Keratinocyte (primary cell): ENCODE measurements around the gene GIMAP8. TPM values are rescaled to one million over a fixed set of nuclear protein-coding genes. Genes with fewer than 3 reads are reported as not detected.
A peak's percentile ranks its signal among the peaks of the same experiment; 100 is the strongest.

Source experiments
- DNase-seq: peaks from one replicate; pipeline ENCODE4 v3.0.0-alpha.2; 2011; ENCODE audit warnings: low read depth, missing footprints, low spot score
- FAIRE-seq: peaks from 2 replicates; lab custom pipeline; 2011; peaks lifted over from hg19 to GRCh38; lab: Jason Lieb, UNC
- H2AFZ ChIP-seq: 2 replicates; pipeline ENCODE4 v1.6.0; 2012; ENCODE audit warnings: low read length, control low read depth, inconsistent platforms; ENCODE audit not compliant: control insufficient read depth
- H3K27ac ChIP-seq: 2 replicates; pipeline ENCODE4 v1.5.1; 2011; ENCODE audit warnings: low read length; ENCODE audit not compliant: control insufficient read depth, insufficient read depth
- H3K27me3 ChIP-seq: 3 replicates; pipeline ENCODE4 v1.6.0; 2011; ENCODE audit warnings: low read length; ENCODE audit not compliant: control insufficient read depth, insufficient read depth; ENCODE audit errors: extremely low read depth
- H3K36me3 ChIP-seq, 2 experiments: 2 replicates in 1 of 2; 3 replicates in 1 of 2; pipeline ENCODE4 v1.5.1; 2011; ENCODE audit warnings: low read length in 2 of 2, mild to moderate bottlenecking in 1 of 2; ENCODE audit not compliant: control insufficient read depth in 2 of 2, insufficient read depth in 2 of 2; ENCODE audit errors: extremely low read depth in 1 of 2
- H3K4me1 ChIP-seq: 3 replicates; pipeline ENCODE4 v1.5.1; 2011; ENCODE audit warnings: low read length; ENCODE audit not compliant: control insufficient read depth, insufficient read depth; ENCODE audit errors: extremely low read depth
- H3K4me2 ChIP-seq: 3 replicates; pipeline ENCODE4 v1.6.0; 2011; ENCODE audit warnings: low read depth, low read length; ENCODE audit not compliant: control insufficient read depth, insufficient read depth; ENCODE audit errors: extremely low read depth
- H3K4me3 ChIP-seq, 3 experiments: fragments of 200-600 bp in 1 of 3; sonication (generic) in 1 of 3; 2 replicates in 2 of 3; 3 replicates in 1 of 3; pipeline ENCODE4 v1.5.1; 2011 to 2016; ENCODE audit warnings: low read length in 3 of 3, mild to moderate bottlenecking in 3 of 3, control low read depth in 2 of 3, inconsistent platforms in 1 of 3, low read depth in 1 of 3, mixed read lengths in 1 of 3, mixed run types in 1 of 3, moderate library complexity in 1 of 3; ENCODE audit not compliant: control insufficient read depth in 2 of 3, insufficient read depth in 2 of 3; ENCODE audit errors: extremely low read depth in 1 of 3
- H3K79me2 ChIP-seq: 2 replicates; pipeline ENCODE4 v1.6.0; 2012; ENCODE audit warnings: low read length; ENCODE audit not compliant: control insufficient read depth, insufficient read depth
- H3K9ac ChIP-seq: 3 replicates; pipeline ENCODE4 v1.6.0; 2011; ENCODE audit warnings: low read length; ENCODE audit not compliant: control insufficient read depth, insufficient read depth; ENCODE audit errors: extremely low read depth
- H3K9me1 ChIP-seq: 3 replicates; pipeline ENCODE4 v1.6.0; 2011; ENCODE audit warnings: low read length; ENCODE audit not compliant: control insufficient read depth, insufficient read depth; ENCODE audit errors: extremely low read depth
- H3K9me3 ChIP-seq: 2 replicates; pipeline ENCODE4 v1.5.1; 2012; ENCODE audit warnings: low read depth, low read length; ENCODE audit not compliant: control insufficient read depth
- H4K20me1 ChIP-seq: 3 replicates; pipeline ENCODE4 v1.6.0; 2011; ENCODE audit warnings: low read length; ENCODE audit not compliant: control insufficient read depth, insufficient read depth; ENCODE audit errors: extremely low read depth
- EZH2 ChIP-seq: IDR thresholded peaks from one replicate; pipeline ENCODE4 v1.6.1; 2012; ENCODE audit warnings: inconsistent platforms, mild to moderate bottlenecking, low read length, moderate library complexity
- dilution Hi-C: fragments of 300-500 bp; cut with MboI; formaldehyde crosslinking; loops from one replicate; pipeline ENCODE4 v1.7.0; 2020; ENCODE audit warnings: low sequenced_read_pairs; ENCODE audit not compliant: extremely low pct_ligation_motif_present
- polyA plus RNA-seq, 5 experiments: library from polyadenylated mRNA; depleted of rRNA in 3 of 5; stranded (reverse) in 3 of 5; stranded (forward) in 1 of 5; unstranded in 1 of 5; fragments of >200 nt; gene quantifications; 1 replicate in 1 of 5; 2 replicates in 3 of 5; 3 replicates in 1 of 5; pipeline versions ENCODE4 v1.2.1 to v1.2.3, GENCODE V29; 2011 to 2012; ENCODE audit warnings: missing spikeins in 2 of 5, low read depth in 1 of 5, low replicate concordance in 1 of 5
- TF ChIP-seq, protein P1 (sequence below), 3 experiments: IDR thresholded peaks in 1 of 3; conservative IDR thresholded peaks in 1 of 3; optimal IDR thresholded peaks in 1 of 3; 2 replicates in 2 of 3; 3 replicates in 1 of 3; pipeline versions ENCODE3 to v1.5.1; 2011; ENCODE audit warnings: low read length in 3 of 3, mild to moderate bottlenecking in 3 of 3, moderate library complexity in 2 of 3, control low read depth in 1 of 3, inconsistent platforms in 1 of 3; ENCODE audit not compliant: insufficient read depth in 2 of 3; ENCODE audit errors: extremely low read depth in 1 of 3

GIMAP8 gene
- polyA plus RNA-seq, 1 donor (not counting 4 experiments of a cell fraction or from before 2014, with no cell fraction given) = 0.26 TPM

DNA sequence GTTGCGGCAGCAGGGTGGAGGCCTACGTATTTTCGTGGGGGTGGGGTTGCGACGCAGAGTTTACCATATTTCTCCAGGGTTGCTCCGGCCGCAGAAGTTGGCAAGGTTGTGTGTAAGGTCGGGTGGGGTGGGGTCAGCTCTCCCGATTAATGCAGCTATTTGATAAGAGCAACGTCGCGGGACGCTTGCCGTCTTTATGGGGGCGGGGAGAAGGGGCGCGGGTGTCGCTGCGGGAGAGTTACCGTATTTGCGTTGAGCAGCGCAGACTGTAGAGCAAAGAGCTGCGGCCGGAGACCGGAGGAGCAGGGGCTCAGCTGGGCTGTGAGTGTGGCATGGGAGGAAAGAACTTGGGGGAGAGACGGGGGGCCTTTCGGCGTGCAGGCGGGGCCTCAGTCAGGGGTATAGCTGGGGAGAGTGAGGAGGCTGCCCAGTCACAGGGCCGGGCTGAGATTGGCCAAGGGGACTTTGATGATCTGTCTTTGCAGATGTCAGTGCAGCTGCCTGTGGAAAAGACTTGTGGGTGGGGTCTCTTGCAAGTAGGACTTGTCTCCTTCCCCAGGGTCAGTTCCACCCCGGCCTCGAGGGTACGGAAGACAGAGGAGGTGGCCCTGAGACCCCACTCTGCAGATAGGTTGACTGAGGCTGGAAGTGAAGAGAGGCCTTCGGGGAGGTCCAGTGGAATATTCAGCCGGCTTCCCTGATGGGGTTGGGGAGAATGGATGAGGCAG lies 44.7 kb upstream of the GIMAP8 start:
- peak overlapping the region; percentile 93 for H3K4me2 ChIP-seq
- no peaks in the 10 kb centered on the region for H3K9me3 ChIP-seq
- H3K9me1 ChIP-seq = no peaks in the 10 kb centered on the region
- H3K9ac ChIP-seq = peak overlapping the region; percentile 33
- H2AFZ ChIP-seq = peak overlapping the region; percentile 87
- no peak overlapping the region for H3K27ac ChIP-seq
- H3K36me3 ChIP-seq = no peaks in the 10 kb centered on the region
- FAIRE-seq (no peak), DNase-seq (no peak)
- no peaks in the 10 kb centered on the region for H4K20me1 ChIP-seq
- H3K27me3 ChIP-seq = no peaks in the 10 kb centered on the region
- dilution Hi-C loops = no loop called here
- TF ChIP-seq, protein P1, sequence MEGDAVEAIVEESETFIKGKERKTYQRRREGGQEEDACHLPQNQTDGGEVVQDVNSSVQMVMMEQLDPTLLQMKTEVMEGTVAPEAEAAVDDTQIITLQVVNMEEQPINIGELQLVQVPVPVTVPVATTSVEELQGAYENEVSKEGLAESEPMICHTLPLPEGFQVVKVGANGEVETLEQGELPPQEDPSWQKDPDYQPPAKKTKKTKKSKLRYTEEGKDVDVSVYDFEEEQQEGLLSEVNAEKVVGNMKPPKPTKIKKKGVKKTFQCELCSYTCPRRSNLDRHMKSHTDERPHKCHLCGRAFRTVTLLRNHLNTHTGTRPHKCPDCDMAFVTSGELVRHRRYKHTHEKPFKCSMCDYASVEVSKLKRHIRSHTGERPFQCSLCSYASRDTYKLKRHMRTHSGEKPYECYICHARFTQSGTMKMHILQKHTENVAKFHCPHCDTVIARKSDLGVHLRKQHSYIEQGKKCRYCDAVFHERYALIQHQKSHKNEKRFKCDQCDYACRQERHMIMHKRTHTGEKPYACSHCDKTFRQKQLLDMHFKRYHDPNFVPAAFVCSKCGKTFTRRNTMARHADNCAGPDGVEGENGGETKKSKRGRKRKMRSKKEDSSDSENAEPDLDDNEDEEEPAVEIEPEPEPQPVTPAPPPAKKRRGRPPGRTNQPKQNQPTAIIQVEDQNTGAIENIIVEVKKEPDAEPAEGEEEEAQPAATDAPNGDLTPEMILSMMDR (optimal IDR thresholded peaks at IDR 0.05 in 1 of 3, IDR thresholded peaks at IDR 0.05 in 1 of 3, conservative IDR thresholded peaks at IDR 0.05 in 1 of 3; ENCODE audit: extremely low read depth in 1 of 3, insufficient read depth in 2 of 3, low read length in 3 of 3) = no peak
- TF ChIP-seq EZH2 = no peak
- H3K79me2 ChIP-seq = no peaks in the 10 kb centered on the region
- H3K4me1 ChIP-seq = peaks cover 10% of the 10 kb centered on the region
- H3K4me3 ChIP-seq = peak overlapping the region; percentile 49 to 75 (median 68)

DNA sequence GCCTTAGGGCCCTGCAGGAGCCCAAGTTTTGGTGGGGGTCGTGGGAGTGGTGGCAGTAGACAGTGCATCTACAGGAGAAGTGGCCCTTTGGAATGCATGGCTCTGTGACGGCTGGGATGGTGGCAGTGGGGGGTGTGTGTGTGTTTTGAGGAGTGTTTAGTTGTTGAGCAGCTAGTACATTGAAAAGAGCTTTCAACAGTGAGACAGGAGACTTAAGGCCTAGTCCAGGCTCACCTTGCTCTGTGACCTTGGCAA lies 44.2 kb upstream of the GIMAP8 start:
- H3K9me3 ChIP-seq = no peaks in the 10 kb centered on the region
- H3K4me1 ChIP-seq = peaks cover 14% of the 10 kb centered on the region
- H2AFZ ChIP-seq = no peak overlapping the region
- no peak overlapping the region for H3K9ac ChIP-seq
- FAIRE-seq = no peak
- H3K27me3 ChIP-seq = no peaks in the 10 kb centered on the region
- no peak for DNase-seq
- dilution Hi-C loops = no loop called here
- H3K79me2 ChIP-seq = no peaks in the 10 kb centered on the region
- no peak overlapping the region for H3K27ac ChIP-seq
- TF ChIP-seq, protein P1 (optimal IDR thresholded peaks at IDR 0.05 in 1 of 3, IDR thresholded peaks at IDR 0.05 in 1 of 3, conservative IDR thresholded peaks at IDR 0.05 in 1 of 3; ENCODE audit: extremely low read depth in 1 of 3, insufficient read depth in 2 of 3, low read length in 3 of 3) = no peak
- TF ChIP-seq EZH2 = no peak
- H3K4me3 ChIP-seq = peak overlapping the region in 1 of 3 experiments; percentile 68
- no peaks in the 10 kb centered on the region for H3K9me1 ChIP-seq
- peak overlapping the region; percentile 93 for H3K4me2 ChIP-seq
- H3K36me3 ChIP-seq = no peaks in the 10 kb centered on the region
- no peaks in the 10 kb centered on the region for H4K20me1 ChIP-seq
